Choroid plexus epithelial cell (primary cell): ENCODE results near the gene ERVK3-1.

Experiments
- DNase-seq: peaks from one replicate; pipeline ENCODE4 v3.0.0-alpha.2; 2010; ENCODE audit warnings: low read depth
- H3K4me3 ChIP-seq: 2 replicates; pipeline ENCODE4 v1.5.1; 2011; ENCODE audit warnings: low read depth, mild to moderate bottlenecking, control low read depth, low read length, moderate library complexity
- CTCF ChIP-seq: conservative IDR thresholded peaks from 2 replicates; pipeline ENCODE4 v1.5.1; 2011; ENCODE audit warnings: low read depth, mild to moderate bottlenecking, control low read depth, inconsistent platforms, low read length, moderate library complexity

Gene ERVK3-1

GRCh38 chr19:58350871-58351557 lies 45.8 kb downstream of the ERVK3-1 start:
- no peak for TF ChIP-seq CTCF
- DNase-seq, result no peak
- H3K4me3 ChIP-seq, result no peak overlapping the region

GRCh38 chr19:58351558-58351878 lies 46.3 kb downstream of the ERVK3-1 start:
- no peak for TF ChIP-seq CTCF
- DNase-seq, result no peak
- no peak overlapping the region for H3K4me3 ChIP-seq

GRCh38 chr19:58351990-58352755 lies 47.0 kb downstream of the ERVK3-1 start:
- H3K4me3 ChIP-seq, result no peak overlapping the region
- TF ChIP-seq CTCF, result no peak
- no peak for DNase-seq

- H3K4me3 ChIP-seq, result no peak within 1 kb of the TSS
- DNase-seq, result no peak
- no peak for TF ChIP-seq CTCF
These were observed 47.8 kb downstream of the ERVK3-1 start, which contains the start of gene A1BG for GRCh38 chr19:58352760-58353671. TSS of gene A1BG (minus strand) at chr19:58353492. CDS start at chr19:58353437, 55 bp downstream.

- no peak for TF ChIP-seq CTCF
- no peak overlapping the region for H3K4me3 ChIP-seq
- no peak for DNase-seq
These were observed 48.7 kb downstream of the ERVK3-1 start for GRCh38 chr19:58353717-58354477.

- no peak for TF ChIP-seq CTCF
- no peak overlapping the region for H3K4me3 ChIP-seq
- no peak for DNase-seq
These were observed 49.4 kb downstream of the ERVK3-1 start for GRCh38 chr19:58354478-58355030.
